ENCODE results near the gene CCDC85A. TPM values are rescaled to one million over a fixed set of nuclear protein-coding genes. Genes with fewer than 3 reads are reported as not detected.

CCDC85A gene
- total RNA-seq, 1 experiment from 2014 or later, result 0.10 TPM

GRCh38 chr2:56184500-56185011, 766 bp downstream of the CCDC85A start:
- H3K4me3 ChIP-seq (replicated peaks in 1 of 2; ENCODE audit: low read depth in 1 of 2, low read length in 2 of 2), result peak overlapping the region; percentile 45 to 63
- H3K9me2 ChIP-seq (ENCODE audit: insufficient read depth), result no peaks in the 10 kb centered on the region
- peaks cover 3 to 25% of the 10 kb centered on the region in 2 experiments; a peak in 3 of 4 replicates for H3K4me1 ChIP-seq (ENCODE audit: control insufficient read depth in 1 of 2, insufficient read depth in 2 of 2, low read length in 2 of 2)
- intact Hi-C loops (cut with micrococcal nuclease), result loop anchor here (5.0 kb wide), 3 partner anchors 563 to 1313 kb away; no protein-coding TSS in a partner anchor
- H2AFZ ChIP-seq (ENCODE audit: low read depth, low read length, poor library complexity, severe bottlenecking), result peak overlapping the region; percentile 98
- TF ChIP-seq EGR1 (IDR thresholded peaks at IDR 0.05; ENCODE audit: low read depth) (0 out of 2 replicates have a peak, but pooled peaks have one; percentile 11), SP1 (IDR thresholded peaks at IDR 0.05; ENCODE audit: low read depth) (no peak), POLR2A (IDR thresholded peaks at IDR 0.05; ENCODE audit: borderline replicate concordance, extremely low read depth, insufficient read depth, insufficient read length) (no peak), ATF3 (IDR thresholded peaks at IDR 0.05) (no peak), SIN3A (IDR thresholded peaks at IDR 0.05; ENCODE audit: low read depth) (no peak), CBX3 (IDR thresholded peaks at IDR 0.05; ENCODE audit: low read depth) (no peak), ZFX (IDR thresholded peaks at IDR 0.05) (no peak)
- TF ChIP-seq, protein P1, sequence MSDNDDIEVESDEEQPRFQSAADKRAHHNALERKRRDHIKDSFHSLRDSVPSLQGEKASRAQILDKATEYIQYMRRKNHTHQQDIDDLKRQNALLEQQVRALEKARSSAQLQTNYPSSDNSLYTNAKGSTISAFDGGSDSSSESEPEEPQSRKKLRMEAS (IDR thresholded peaks at IDR 0.05), result peak; percentile 33; the same call in 1 of the 2 replicates
- CTCF ChIA-PET, result interaction anchor here (1.2 to 3.5 kb wide), 7 partner anchors 9 to 1333 kb away, joined by 3 to 22 read pairs (median 8); no protein-coding TSS in a partner anchor
- no peak for DNase-seq (ENCODE audit: low read depth, low spot score)
- ATAC-seq, result peak; percentile 40
- no peak overlapping the region for H3K27ac ChIP-seq (ENCODE audit: low read depth, low read length)
- H3K79me2 ChIP-seq (ENCODE audit: insufficient read depth, low read length), result no peaks in the 10 kb centered on the region
- no peaks in the 10 kb centered on the region for H3K9me3 ChIP-seq (ENCODE audit: control insufficient read depth in 1 of 2, insufficient read depth in 1 of 2, low read depth in 1 of 2, low read length in 2 of 2)
- no peak overlapping the region for H3K9ac ChIP-seq (ENCODE audit: low read length)
- no peaks in the 10 kb centered on the region for H3K36me3 ChIP-seq (ENCODE audit: control insufficient read depth in 1 of 2, insufficient read depth in 2 of 2, low read length in 2 of 2)
- RAD21 ChIA-PET (ENCODE audit: low non-redundant PET in 1 of 2, low total read pairs in 2 of 2, uncharacterized antibody in 2 of 2, unreplicated experiment in 2 of 2), result no interaction called here
- no TSS peak for BruUV-seq (replicated peaks)
- POLR2A ChIA-PET, result no interaction called here
- H3K4me2 ChIP-seq (ENCODE audit: low read length), result peak overlapping the region; percentile 88
- no peaks in the 10 kb centered on the region for H3K27me3 ChIP-seq (ENCODE audit: insufficient read depth, low read length)
- H4K20me1 ChIP-seq (ENCODE audit: insufficient read depth), result no peaks in the 10 kb centered on the region

DNA sequence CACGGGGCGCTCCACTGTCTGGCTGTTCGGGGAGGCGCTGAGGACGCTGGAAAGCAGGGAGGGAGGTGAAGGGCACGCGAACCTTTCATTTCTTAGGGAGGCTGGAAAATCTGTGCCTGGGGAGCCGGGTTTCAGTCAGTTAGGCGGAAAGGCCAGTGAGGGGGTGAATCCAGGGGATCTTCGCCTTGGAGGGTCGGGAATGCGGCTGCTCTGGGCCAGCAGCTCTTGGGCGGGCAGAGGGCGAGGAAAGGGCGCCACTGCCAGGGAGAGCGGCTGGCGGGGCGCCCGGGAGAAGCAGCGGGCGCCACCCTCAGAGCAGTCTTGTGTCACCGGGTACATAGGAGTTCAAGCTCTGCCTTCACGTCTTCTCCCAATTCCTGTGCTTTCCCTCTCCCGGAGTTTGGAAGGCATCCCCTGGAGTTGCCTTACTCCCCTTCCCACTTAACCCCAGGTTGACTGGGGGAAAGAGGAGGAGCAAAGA, 1.4 kb downstream of the CCDC85A start:
- Histone ChIP-seq H3K9me3 (ENCODE audit: control insufficient read depth in 1 of 2, insufficient read depth in 1 of 2, low read depth in 1 of 2, low read length in 2 of 2) (no peaks in the 10 kb centered on the region), H3K27me3 (ENCODE audit: insufficient read depth, low read length) (no peaks in the 10 kb centered on the region), H4K20me1 (ENCODE audit: insufficient read depth) (no peaks in the 10 kb centered on the region), H3K9me2 (ENCODE audit: insufficient read depth) (no peaks in the 10 kb centered on the region), H3K4me1 (ENCODE audit: control insufficient read depth in 1 of 2, insufficient read depth in 2 of 2, low read length in 2 of 2) (peaks cover 3 to 25% of the 10 kb centered on the region in 2 experiments; a peak in 3 of 4 replicates), H3K27ac (ENCODE audit: low read depth, low read length) (no peak overlapping the region), H3K4me3 (replicated peaks in 1 of 2; ENCODE audit: low read depth in 1 of 2, low read length in 2 of 2) (peak overlapping the region; percentile 45 to 63), H3K9ac (ENCODE audit: low read length) (no peak overlapping the region), H3K79me2 (ENCODE audit: insufficient read depth, low read length) (no peaks in the 10 kb centered on the region), H2AFZ (ENCODE audit: low read depth, low read length, poor library complexity, severe bottlenecking) (peak overlapping the region; percentile 98), H3K36me3 (ENCODE audit: control insufficient read depth in 1 of 2, insufficient read depth in 2 of 2, low read length in 2 of 2) (no peaks in the 10 kb centered on the region), H3K4me2 (ENCODE audit: low read length) (peak overlapping the region; percentile 88)
- DNase-seq (ENCODE audit: low read depth, low spot score) (no peak), ATAC-seq (peak; percentile 45)
- BruUV-seq (replicated peaks), result no TSS peak
- intact Hi-C loops (cut with micrococcal nuclease), result loop anchor here (5.0 kb wide), 1 partner anchor 1187 kb away; no protein-coding TSS in a partner anchor
- ChIA-PET CTCF (interaction anchor here (1.9 to 3.5 kb wide), 2 partner anchors 565 to 1332 kb away, joined by 8 to 22 read pairs; no protein-coding TSS in a partner anchor), RAD21 (ENCODE audit: low non-redundant PET in 1 of 2, low total read pairs in 2 of 2, uncharacterized antibody in 2 of 2, unreplicated experiment in 2 of 2) (no interaction called here), POLR2A (no interaction called here)
- TF ChIP-seq ZFX (IDR thresholded peaks at IDR 0.05), result no peak
- TF ChIP-seq EGR1 (IDR thresholded peaks at IDR 0.05; ENCODE audit: low read depth), result no peak
- TF ChIP-seq, protein P2, sequence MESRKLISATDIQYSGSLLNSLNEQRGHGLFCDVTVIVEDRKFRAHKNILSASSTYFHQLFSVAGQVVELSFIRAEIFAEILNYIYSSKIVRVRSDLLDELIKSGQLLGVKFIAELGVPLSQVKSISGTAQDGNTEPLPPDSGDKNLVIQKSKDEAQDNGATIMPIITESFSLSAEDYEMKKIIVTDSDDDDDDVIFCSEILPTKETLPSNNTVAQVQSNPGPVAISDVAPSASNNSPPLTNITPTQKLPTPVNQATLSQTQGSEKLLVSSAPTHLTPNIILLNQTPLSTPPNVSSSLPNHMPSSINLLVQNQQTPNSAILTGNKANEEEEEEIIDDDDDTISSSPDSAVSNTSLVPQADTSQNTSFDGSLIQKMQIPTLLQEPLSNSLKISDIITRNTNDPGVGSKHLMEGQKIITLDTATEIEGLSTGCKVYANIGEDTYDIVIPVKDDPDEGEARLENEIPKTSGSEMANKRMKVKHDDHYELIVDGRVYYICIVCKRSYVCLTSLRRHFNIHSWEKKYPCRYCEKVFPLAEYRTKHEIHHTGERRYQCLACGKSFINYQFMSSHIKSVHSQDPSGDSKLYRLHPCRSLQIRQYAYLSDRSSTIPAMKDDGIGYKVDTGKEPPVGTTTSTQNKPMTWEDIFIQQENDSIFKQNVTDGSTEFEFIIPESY (IDR thresholded peaks at IDR 0.05; ENCODE audit: extremely low read depth, insufficient replicate concordance, low read length), result no peak
- no peak for TF ChIP-seq TCF7L2 (IDR thresholded peaks at IDR 0.05; ENCODE audit: borderline replicate concordance, extremely low read depth, insufficient read depth, insufficient read length)
- TF ChIP-seq RAD21 (IDR thresholded peaks at IDR 0.05; ENCODE audit: low read depth), result no peak
- TF ChIP-seq, protein P3, sequence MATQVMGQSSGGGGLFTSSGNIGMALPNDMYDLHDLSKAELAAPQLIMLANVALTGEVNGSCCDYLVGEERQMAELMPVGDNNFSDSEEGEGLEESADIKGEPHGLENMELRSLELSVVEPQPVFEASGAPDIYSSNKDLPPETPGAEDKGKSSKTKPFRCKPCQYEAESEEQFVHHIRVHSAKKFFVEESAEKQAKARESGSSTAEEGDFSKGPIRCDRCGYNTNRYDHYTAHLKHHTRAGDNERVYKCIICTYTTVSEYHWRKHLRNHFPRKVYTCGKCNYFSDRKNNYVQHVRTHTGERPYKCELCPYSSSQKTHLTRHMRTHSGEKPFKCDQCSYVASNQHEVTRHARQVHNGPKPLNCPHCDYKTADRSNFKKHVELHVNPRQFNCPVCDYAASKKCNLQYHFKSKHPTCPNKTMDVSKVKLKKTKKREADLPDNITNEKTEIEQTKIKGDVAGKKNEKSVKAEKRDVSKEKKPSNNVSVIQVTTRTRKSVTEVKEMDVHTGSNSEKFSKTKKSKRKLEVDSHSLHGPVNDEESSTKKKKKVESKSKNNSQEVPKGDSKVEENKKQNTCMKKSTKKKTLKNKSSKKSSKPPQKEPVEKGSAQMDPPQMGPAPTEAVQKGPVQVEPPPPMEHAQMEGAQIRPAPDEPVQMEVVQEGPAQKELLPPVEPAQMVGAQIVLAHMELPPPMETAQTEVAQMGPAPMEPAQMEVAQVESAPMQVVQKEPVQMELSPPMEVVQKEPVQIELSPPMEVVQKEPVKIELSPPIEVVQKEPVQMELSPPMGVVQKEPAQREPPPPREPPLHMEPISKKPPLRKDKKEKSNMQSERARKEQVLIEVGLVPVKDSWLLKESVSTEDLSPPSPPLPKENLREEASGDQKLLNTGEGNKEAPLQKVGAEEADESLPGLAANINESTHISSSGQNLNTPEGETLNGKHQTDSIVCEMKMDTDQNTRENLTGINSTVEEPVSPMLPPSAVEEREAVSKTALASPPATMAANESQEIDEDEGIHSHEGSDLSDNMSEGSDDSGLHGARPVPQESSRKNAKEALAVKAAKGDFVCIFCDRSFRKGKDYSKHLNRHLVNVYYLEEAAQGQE (IDR thresholded peaks at IDR 0.05; ENCODE audit: low read depth), result no peak
- no peak for TF ChIP-seq POLR2AphosphoS5 (IDR thresholded peaks at IDR 0.05; ENCODE audit: low read depth, low read length)
- TF ChIP-seq, protein P1 (IDR thresholded peaks at IDR 0.05), result peak; percentile 4; the same call in 1 of the 2 replicates

All from HCT116 (cell line).